Measurements from ENCODE around the gene KCNJ16. TPM values are rescaled to one million over a fixed set of nuclear protein-coding genes. Genes with fewer than 3 reads are reported as not detected.

Gene KCNJ16
- total RNA-seq, 4 donors from 2014 or later, result 0.54 to 0.96 TPM; not detected in 2

GRCh38 chr17:70132505-70132904, 57.5 kb downstream of the KCNJ16 start:
- 95 to 100% methylated on average over 5 to 11 of the region's 11 CpGs for WGBS, 2 donors (ENCODE audit: low coverage in 1 of 2)
- Histone ChIP-seq H3K36me3 (no peaks in the 10 kb centered on the region), H3K9me3 (no peaks in the 10 kb centered on the region), H3K4me3 (no peak overlapping the region), H3K4me1 (peaks cover 3 to 16% (median 5%) of the 10 kb centered on the region in 3 donors), H3K27ac (no peak overlapping the region), H3K27me3 (no peaks in the 10 kb centered on the region)
- TF ChIP-seq POLR2AphosphoS5 (IDR thresholded peaks at IDR 0.05) (no peak), EP300 (IDR thresholded peaks at IDR 0.05) (no peak), CTCF (IDR thresholded peaks at IDR 0.05) (no peak), POLR2A (IDR thresholded peaks at IDR 0.05) (no peak)
- no peak for ATAC-seq

- WGBS, 2 donors (ENCODE audit: low coverage in 1 of 2), result 80 to 92% methylated on average over 3 to 8 of the region's 8 CpGs
- no peak overlapping the region for H3K27ac ChIP-seq
- H3K9me3 ChIP-seq, result no peaks in the 10 kb centered on the region
- no peak overlapping the region for H3K4me3 ChIP-seq
- TF ChIP-seq POLR2A (IDR thresholded peaks at IDR 0.05) (no peak), CTCF (IDR thresholded peaks at IDR 0.05) (no peak), POLR2AphosphoS5 (IDR thresholded peaks at IDR 0.05) (no peak), EP300 (IDR thresholded peaks at IDR 0.05) (no peak)
- peaks cover 10 to 28% (median 15%) of the 10 kb centered on the region in 3 donors for H3K4me1 ChIP-seq
- no peaks in the 10 kb centered on the region for H3K27me3 ChIP-seq
- no peaks in the 10 kb centered on the region for H3K36me3 ChIP-seq
- no peak for ATAC-seq
Observed at GRCh38 chr17:70134042-70134441, 59.0 kb downstream of the KCNJ16 start.

GRCh38 chr17:70134777-70135176, 59.8 kb downstream of the KCNJ16 start:
- no peak for ATAC-seq
- no peak for TF ChIP-seq EP300 (IDR thresholded peaks at IDR 0.05)
- TF ChIP-seq CTCF (IDR thresholded peaks at IDR 0.05), result no peak
- TF ChIP-seq POLR2AphosphoS5 (IDR thresholded peaks at IDR 0.05), result no peak
- TF ChIP-seq POLR2A (IDR thresholded peaks at IDR 0.05), result no peak
- no peaks in the 10 kb centered on the region for H3K27me3 ChIP-seq
- no peak overlapping the region for H3K4me3 ChIP-seq
- WGBS, 2 donors (ENCODE audit: low coverage in 1 of 2), result 64 to 71% methylated on average over 1 of the region's 1 CpG
- no peaks in the 10 kb centered on the region for H3K9me3 ChIP-seq
- peaks cover 10 to 36% (median 15%) of the 10 kb centered on the region in 3 donors for H3K4me1 ChIP-seq
- H3K27ac ChIP-seq, result no peak overlapping the region
- no peaks in the 10 kb centered on the region for H3K36me3 ChIP-seq

GRCh38 chr17:70136131-70136530, 61.1 kb downstream of the KCNJ16 start:
- H3K36me3 ChIP-seq, result no peaks in the 10 kb centered on the region
- peaks cover 10 to 44% (median 15%) of the 10 kb centered on the region in 3 donors for H3K4me1 ChIP-seq
- TF ChIP-seq CTCF (IDR thresholded peaks at IDR 0.05) (no peak), POLR2A (IDR thresholded peaks at IDR 0.05) (no peak), POLR2AphosphoS5 (IDR thresholded peaks at IDR 0.05) (no peak), EP300 (IDR thresholded peaks at IDR 0.05) (no peak)
- peak overlapping the region; percentile 25 to 99 (median 87) for H3K27ac ChIP-seq
- ATAC-seq, result no peak
- H3K9me3 ChIP-seq, result no peaks in the 10 kb centered on the region
- WGBS, 2 donors (ENCODE audit: low coverage in 1 of 2), result 44 to 86% methylated on average over 4 to 5 of the region's 5 CpGs
- no peak overlapping the region for H3K4me3 ChIP-seq
- H3K27me3 ChIP-seq, result no peaks in the 10 kb centered on the region

GRCh38 chr17:70137451-70138230, 62.6 kb downstream of the KCNJ16 start:
- peak overlapping the region; percentile 86 to 99 (median 90) for H3K27ac ChIP-seq
- peak; percentile 97 for ATAC-seq
- WGBS, 2 donors (ENCODE audit: low coverage in 1 of 2), result 9 to 10% methylated on average over 8 of the region's 9 CpGs
- TF ChIP-seq POLR2A (IDR thresholded peaks at IDR 0.05), result peak in 1 of 2 donors; percentile 15
- peak; percentile 75 for TF ChIP-seq POLR2AphosphoS5 (IDR thresholded peaks at IDR 0.05)
- TF ChIP-seq EP300 (IDR thresholded peaks at IDR 0.05), result no peak
- peaks cover 10 to 44% (median 15%) of the 10 kb centered on the region in 3 donors for H3K4me1 ChIP-seq
- no peaks in the 10 kb centered on the region for H3K9me3 ChIP-seq
- H3K27me3 ChIP-seq, result no peaks in the 10 kb centered on the region
- H3K36me3 ChIP-seq, result no peaks in the 10 kb centered on the region
- peak overlapping the region; percentile 43 to 69 for H3K4me3 ChIP-seq
